ENCODE measurements around the gene PRKG1.

GRCh38 chr10:51569467-51569866, 495.2 kb downstream of the PRKG1 start:
- no peak for TF ChIP-seq CTCF (conservative IDR thresholded peaks at IDR 0.05; ENCODE audit: low read depth in 2 of 2)
- no peak for TF ChIP-seq REST (IDR thresholded peaks at IDR 0.05; ENCODE audit: unreplicated experiment)
- no peak for TF ChIP-seq ZNF331 (CRISPR knock-in tag; IDR thresholded peaks at IDR 0.05; ENCODE audit: low read depth)
- TF ChIP-seq EZH2 (IDR thresholded peaks at IDR 0.05; ENCODE audit: low read depth, unreplicated experiment): no peak
- no peak for TF ChIP-seq ZNF462 (CRISPR knock-in tag; IDR thresholded peaks at IDR 0.05)
- TF ChIP-seq EZH2phosphoT487 (IDR thresholded peaks at IDR 0.05; ENCODE audit: unreplicated experiment): no peak
- no peak for TF ChIP-seq JUNB (IDR thresholded peaks at IDR 0.05; ENCODE audit: unreplicated experiment)
- no peak for TF ChIP-seq POLR2AphosphoS5 (IDR thresholded peaks at IDR 0.05; ENCODE audit: low read depth)
- no peak for TF ChIP-seq NANOG (IDR thresholded peaks at IDR 0.05; ENCODE audit: borderline replicate concordance)
- no peak for TF ChIP-seq CREB1 (CRISPR knock-in tag; IDR thresholded peaks at IDR 0.05; ENCODE audit: low read depth)
- TF ChIP-seq ETS1 (IDR thresholded peaks at IDR 0.05): no peak
- TF ChIP-seq STAT1 (IDR thresholded peaks at IDR 0.05; ENCODE audit: unreplicated experiment): no peak
- TF ChIP-seq ZNF114 (CRISPR knock-in tag; IDR thresholded peaks at IDR 0.05): no peak

All from GM23338 (cell line).